GM21529 (cell line): ENCODE results near the gene SERINC3.

Experiments
- ATAC-seq: cut with Tn5 transposase; IDR thresholded peaks from one replicate; pipeline ENCODE4 v1.9.1; 2021; ENCODE audit not compliant: unreplicated experiment

Gene SERINC3

DNA sequence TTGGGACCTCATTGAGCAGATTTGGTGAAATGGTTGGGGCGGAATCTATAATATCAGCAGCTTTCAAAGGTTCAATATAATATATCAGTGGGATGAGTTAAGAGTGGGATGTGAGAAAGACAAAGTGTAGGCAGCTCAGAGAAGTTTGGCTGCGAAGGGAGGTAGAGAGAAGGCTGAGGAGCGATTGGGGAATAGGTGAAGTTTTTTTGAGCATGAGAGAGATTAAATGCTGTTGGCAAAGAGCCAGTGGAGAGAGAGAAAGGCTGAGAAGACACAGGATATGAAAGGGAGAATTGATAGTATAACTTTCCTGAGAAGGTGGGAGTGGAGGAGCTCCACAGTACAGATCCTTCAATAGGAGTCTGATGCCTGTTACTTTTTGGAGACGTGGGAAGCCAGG, 12.1 kb upstream of the SERINC3 start:
- no peak for ATAC-seq

DNA sequence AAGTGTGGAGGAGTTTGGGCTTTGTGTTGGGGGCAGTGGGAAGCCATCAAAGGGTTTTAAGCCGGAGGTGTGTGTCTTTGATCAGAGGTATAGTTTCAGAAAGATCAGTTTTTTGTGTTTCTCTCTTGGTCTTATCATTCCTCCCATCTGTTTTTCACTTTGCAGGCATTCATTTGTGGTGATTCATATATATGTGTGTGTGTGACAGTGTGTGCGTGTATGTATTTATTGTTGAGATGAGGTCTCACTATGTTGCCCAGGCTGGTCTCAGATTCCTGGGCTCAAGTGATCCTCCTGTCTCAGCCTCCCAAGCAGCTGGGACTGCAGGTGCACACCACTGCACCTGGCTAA, 11.1 kb upstream of the SERINC3 start:
- ATAC-seq = no peak

DNA sequence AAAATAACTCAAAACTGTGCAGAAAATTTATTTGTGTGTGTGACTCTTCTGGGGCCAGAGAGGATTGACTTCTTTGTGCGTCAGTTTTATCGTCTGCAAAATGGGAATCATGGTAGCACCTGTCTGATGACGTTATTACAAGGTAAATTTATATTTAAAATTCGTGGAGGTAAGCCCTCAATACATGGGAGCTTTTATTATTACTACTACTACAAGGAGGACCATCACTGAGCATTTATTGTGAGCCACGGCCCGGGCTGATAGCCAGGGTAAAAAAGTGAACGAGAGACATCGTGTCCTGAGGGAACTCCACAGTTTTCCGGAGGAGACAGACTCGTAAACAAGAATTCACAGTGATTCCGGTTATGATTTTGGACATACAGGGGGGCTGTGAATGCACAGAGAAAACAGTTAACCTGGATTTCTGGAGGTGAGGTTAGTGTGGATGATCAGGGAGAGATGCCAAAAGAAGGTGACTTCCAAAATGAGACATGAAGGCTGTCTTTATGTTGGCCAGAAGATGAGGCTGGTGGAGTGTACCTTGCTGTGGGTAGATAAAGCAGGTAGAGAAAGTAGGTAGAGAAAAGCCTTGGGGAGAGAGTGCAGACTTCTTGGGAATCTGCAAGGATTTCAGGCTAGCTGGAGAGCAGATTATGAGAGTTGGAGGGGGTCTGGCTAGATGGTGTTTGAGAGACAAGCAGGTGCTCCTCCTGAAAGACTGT, 10.6 kb upstream of the SERINC3 start:
- no peak for ATAC-seq

DNA sequence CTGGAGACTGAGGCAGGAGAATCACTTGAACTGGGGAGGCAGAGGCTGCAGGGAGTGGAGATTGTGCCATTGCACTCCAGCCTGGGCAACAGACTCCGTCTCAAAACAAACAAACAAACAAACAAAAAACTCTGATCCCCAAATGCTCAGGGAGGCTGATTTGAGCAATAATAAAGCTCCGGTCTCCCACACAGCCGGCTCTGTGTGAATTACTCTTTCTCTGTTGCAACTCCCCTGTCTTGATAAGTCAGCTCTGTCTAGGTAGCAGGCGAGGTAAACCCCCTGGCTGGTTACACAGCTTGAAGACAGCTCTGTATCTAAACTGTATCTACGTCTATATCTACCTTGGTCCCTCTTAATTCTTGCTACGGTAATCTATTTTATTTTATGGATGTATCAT, 6.4 kb upstream of the SERINC3 start:
- no peak for ATAC-seq

DNA sequence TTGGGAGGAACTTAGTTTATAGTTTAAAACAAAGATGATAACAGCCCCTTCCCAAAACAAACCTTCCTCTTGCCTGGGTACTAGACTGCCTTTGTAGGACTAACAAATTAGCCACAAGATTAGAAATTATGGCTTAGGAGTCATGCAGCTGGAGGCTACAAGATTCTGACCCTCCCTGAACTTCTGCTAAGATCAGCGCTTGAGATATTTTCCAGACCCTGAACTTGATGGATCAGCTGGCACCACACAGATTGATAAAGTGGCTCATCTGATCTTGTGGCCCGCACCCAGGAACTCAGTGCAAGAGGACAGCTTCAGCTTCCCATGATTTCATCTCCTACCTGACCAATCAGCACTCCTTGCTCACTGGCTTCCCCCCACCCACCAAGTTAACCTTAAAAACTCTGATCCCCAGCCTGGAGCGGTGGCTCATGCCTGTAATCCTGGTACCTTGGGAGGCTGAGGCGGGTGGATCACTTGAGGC, 5.9 kb upstream of the SERINC3 start:
- ATAC-seq = no peak

DNA sequence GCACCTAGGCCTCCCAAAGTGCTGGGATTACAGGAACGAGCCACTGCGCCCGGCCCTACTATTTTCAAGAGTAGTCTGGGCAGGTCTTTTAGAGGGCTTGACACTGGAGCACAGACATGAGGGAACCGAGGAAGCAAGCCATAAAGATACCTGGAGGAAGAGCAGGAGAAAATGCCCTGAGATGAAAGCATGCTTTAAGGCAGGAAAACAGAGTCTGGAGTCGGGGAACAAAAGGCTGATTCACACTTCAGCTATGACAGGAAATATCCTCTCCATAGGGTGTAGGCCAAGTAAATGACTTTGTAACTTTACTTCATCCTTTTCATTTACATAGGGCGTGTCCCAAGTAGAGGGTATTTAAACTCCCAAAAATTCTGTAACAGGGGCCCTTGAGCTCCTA, 4.3 kb upstream of the SERINC3 start:
- ATAC-seq = no peak

DNA sequence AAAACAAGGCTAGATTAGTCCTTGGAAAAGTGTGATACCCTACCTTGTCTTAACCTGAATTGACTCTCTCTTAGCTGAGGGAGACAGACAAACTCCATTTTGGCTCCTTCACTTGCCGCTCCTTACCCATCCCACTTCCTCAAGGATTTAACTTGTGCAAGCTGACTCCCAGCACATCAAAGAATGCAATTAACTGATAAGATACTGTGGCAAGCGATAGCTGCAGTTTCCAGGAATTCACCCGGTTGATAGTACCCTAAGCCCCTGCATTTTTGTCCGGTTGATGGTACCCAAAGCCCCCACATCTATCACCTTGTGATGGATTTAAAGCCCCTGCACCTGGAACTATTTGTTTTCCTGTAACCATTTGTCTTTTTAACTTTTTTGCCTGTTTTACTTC, 1.9 kb upstream of the SERINC3 start:
- ATAC-seq = no peak

DNA sequence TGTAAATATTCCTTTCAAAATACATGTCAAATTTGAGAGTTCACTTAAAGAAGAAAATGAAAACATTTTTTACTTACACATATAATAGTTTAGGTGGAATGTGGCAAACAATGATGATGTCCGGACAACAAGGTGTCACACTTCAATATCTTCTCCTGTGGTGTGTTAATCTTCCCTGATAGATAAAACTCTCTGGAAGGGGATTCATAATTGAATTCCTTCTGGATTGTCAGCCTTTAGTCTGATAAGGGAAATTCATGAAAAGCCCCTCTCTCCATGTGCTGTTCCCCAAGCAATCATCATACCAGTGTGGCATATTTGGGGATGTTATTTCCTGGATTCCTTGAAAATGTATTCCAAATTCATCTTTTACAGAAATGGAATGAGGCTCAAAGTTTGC, 971 bp upstream of the SERINC3 start:
- ATAC-seq = no peak

DNA sequence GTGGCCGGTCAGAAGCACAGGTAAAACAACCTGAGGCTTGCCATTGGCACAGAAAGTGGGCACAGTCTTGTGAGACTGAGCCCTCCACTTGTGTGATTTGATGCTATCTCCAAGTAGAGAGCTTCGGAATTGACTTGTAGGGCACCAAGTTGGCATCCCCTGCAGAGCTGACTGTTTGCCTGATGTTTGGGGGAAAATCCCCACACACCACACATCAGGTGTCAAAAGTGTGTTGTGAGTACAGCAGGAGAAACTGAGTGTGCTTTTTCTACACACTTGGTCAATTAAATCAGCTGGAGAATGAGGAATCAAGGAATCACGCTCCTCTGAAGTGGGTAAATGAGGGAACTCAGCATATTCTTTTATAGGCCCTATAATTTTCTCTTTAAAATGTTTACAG, 989 bp downstream of the SERINC3 start:
- ATAC-seq = no peak

DNA sequence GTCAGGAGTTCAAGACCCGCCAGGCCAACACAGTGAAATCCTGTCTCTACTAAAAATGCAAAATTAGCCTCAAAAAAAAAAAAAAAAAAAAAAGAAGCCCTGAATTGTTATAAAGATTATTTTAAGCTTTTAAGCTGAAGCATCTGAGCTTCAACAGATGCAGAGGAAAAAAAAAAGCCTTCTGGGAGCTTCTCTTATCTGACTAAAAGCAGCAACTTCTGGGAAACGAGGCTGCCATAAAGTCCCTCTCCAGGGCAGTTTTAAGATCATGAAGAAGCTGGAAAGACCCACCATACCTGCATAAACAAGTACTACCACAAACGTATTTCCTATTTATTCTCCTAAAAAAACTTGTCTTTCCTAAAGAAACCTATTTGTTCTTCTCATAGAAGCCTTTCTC, 3.6 kb downstream of the SERINC3 start:
- no peak for ATAC-seq

DNA sequence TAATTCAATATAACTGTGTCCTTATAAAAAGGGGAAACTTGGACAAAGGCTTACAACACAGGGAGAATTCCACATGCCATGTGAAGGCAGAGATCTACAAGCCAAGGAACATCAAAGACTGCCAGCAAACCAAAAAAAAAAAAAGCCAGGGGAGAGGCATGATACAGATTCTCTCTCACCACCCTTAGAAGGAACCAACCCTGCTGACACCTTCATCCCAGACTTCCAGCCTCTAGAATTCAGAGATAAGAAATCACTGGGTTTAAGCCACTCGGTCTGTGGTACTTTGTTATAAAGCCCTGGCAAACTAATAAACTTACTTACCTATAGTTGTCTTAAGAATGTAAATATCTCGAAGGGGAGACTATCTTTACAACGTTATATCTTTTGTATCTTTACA, 4.4 kb downstream of the SERINC3 start:
- no peak for ATAC-seq

DNA sequence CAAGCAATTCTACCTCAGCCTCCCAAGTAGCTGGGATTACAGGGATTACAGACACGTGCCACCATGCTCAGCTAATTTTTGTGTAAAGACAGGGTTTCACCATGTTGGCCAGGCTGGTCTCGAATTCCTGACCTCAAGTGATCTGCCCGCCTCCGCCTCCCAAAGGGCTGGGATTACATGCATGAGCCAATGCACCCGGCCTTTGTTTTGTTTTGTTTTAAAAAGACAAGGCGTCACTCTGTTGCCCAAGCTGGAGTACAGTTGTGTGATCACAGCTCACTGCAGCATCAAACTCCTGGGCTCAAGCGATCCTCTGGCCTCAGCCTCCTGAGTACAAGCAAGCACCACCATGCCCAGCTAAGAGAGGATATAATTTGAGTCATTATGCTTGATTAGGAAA, 5.4 kb downstream of the SERINC3 start:
- no peak for ATAC-seq

DNA sequence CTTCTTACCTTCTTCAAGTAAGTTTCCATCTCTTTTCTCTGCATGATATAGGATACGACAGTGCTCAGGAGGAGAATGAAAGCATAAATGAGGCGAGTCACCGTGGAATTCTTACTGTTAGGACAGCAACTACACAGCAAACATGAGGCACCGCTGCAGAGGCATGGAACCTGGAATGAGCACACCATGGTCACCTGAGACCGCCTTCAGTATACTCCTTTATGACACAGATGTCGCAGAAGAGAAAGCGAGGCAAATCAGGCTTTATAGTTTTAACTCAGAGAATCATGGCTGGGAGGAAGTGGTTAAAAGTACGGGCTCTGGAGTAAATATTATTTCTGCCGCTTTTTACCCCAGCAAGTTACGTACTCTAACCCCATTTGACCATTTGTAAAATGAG, 8.0 kb downstream of the SERINC3 start:
- no peak for ATAC-seq

DNA sequence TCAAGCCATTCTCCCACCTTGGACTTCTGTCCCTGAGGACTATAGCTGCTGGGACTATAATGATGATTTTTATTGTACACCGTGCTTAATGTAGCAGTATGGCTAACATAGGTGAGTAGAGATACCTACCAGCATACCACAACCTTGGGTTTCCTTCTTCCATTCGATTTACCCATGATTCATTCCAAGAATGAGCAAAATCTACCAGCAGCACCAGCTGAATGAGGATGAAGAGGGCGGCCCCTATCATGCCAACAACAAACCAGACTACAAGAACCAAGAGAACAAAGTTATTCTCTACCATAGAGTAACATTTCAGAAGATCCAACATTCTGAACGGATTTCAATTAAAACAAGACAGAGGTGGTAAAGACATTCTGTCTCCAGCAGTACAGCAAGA, 12.1 kb downstream of the SERINC3 start:
- ATAC-seq = no peak

DNA sequence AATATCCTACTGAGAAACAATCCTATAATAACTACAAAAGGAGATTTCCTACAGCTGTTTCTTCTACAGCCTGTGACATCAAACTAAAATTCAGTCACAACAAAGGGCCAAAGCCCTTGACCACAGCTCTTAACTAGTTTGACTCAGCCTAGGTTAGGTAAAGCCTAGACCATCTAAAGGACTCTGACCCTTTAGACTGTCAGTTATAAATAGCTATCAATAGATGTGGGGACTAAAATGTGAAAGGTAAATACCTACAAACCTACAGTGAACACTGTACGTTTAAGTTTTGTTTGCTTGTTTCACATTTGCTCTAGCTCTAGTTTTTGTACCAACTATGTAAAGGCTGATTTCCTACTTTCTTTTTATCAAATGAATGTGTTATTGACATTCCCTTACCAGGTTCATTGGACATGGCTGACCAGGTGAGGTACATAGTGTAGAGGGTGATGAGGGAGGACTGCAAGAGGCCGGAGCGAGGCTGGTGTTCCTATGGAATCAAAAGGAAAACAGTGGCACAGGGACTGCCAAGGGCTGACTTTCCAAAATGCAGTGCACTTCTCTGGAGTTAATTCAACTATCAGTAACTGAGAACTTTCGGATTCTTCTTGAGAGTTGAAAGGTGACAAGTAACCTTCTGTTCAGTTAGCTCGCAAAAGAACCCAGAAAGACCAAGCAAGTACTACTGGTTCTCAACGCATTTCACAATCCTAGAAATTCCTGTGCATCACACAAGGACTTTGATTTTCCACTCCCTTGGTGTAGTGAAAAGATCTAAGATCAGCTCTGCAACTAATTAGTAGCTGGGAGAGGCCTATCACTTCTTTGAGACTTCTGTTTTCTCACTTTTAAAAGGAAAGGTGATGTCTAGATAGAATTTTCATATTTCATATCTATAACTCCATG, 17.2 kb downstream of the SERINC3 start:
- ATAC-seq = no peak

DNA sequence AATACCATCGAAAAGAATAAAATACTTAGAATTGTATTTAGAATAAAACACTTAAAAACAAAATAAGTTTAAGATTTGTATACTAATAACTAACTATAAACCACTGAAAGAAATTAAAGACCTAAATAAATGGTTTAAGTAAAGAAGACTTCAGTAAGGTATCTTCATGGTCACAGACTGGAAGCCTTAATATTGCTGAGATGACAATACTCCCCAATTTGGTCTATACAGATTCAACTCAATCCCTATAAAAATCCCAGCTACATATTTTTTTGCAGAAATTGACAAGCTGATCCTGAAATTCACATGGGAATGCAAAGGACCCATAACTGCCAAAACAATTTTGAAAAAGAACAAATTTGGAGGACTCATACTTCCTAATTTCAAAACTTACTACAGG, 18.9 kb downstream of the SERINC3 start:
- ATAC-seq = no peak

DNA sequence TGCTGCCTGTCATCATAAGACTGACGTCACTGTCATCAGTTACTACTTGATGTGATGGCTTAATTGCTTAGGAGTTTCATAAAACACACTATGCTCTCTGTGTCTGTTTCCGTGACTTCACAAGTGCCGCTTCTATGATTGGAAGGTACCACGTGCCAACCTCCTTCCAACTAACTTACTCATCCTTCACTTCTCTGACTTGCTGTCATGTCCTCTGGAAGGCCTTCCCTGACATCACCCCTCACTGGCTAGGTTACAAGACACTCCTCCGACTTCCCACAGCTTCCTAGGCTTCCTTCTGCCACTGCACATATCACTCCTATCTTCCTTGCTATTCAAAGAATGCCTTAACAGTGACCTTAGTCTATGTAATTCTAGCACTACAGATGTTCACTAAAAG, 20.4 kb downstream of the SERINC3 start:
- no peak for ATAC-seq

DNA sequence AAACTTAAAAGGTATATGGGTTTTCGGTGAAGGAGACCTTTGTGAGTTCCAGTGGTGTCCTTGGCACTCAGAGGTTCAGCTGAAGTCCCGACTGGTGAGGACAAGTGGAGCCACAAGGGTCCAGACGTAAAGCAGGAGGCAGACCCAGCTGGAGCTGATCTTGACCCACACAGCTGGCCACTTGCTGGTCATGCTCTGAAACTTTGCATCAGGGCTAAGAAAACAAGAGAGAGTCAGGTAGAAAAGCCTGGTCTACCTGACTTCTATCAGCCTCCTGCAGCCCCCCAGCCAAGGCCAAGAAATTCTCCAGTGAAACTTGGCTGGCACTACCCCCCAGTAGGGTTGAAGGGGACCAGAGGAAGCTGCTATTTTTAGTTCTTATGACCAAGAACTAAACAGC, 21.6 kb downstream of the SERINC3 start:
- ATAC-seq = no peak

DNA sequence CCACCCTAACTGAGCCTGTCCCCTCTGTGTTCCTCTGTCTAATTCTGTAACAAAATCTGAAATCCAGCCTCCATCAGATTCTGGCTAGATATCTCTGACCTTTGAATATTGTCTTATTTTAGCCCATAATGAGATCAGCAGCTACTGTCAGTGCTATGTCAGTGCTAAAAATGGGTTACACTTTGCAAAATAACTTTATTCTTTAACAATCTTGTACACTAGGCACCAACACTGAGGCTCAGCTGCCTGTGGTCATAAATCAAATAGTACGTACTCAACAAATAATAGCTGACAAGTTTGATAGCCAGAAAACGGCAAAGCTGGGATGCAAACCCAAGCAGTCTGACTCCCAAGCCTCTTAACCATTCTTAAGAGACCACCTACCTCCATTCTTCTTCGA, 24.1 kb downstream of the SERINC3 start:
- no peak for ATAC-seq

DNA sequence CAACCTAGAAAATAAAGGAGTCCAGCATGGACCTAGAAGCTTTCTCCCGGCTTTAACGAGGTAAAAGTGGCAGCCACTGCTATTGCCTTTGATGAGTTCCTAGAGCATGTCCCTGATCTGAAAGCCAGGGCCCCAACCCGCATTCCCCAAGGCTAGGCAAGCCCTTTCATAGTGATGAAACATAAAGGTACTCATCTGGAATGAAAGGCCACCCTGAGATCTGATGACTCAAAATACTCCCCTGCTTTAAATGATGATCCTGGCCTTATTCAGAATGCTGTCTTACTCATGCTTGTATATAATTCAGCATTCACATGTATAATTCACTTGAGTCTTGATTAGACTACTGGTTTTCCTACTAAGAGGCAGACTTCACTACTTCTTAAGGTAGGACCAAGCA, 24.9 kb downstream of the SERINC3 start:
- ATAC-seq = no peak

DNA sequence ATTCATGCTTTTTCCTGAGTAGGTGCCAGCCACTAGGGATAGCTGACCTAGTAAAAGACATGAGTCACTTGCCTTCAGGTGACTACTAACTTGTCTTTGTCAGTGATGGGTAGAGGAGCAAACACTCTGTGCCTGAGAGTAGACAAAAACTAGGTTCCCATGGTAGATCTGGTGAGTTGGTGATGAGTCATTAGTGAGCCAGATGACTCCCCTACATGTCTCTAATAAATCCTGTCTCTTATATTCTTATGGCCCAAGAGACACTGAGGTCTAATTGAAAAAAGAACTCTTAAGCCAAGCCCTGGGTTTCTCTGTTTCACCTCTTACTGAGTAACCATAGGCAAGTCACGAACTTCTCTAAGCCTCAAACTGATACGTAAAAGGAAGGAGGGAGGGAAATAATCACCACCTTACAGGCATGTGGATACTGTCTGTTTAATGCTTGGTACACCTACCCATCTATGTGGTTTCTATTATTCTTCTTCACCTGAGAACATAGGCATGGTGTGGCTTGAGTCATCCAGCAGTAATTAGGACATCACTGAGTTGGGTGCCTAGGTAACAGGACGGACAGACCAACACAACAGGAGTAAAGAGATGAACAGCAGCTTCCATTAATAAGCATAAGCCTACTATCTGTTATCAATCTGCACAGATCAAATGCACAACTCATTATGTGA, 25.9 kb downstream of the SERINC3 start:
- no peak for ATAC-seq

DNA sequence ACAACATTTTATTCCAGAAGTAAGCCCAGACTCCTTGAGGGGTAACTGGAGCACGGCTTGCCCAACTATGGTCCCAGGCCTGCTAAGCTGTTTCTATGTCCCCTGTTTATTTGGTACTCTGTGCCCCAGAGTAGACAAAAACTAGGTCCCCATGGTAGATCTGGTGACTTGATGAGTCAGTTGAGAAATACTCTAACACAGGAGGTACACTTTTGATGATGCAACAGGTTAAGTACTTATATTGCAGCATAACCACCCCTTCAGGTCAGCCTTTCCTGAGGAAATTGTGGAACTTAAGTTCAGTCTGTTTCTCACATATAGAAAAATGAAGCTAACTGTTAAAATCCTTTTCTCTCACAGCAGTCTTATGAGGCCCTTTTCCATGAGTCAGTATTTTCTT, 26.6 kb downstream of the SERINC3 start:
- no peak for ATAC-seq
